Choroid plexus epithelial cell (primary cell): ENCODE data around the gene ZKSCAN8.

ENCODE experiments used
- DNase-seq: peaks from one replicate; pipeline ENCODE4 v3.0.0-alpha.2; 2010; ENCODE audit warnings: low read depth
- H3K4me3 ChIP-seq: 2 replicates; pipeline ENCODE4 v1.5.1; 2011; ENCODE audit warnings: low read depth, mild to moderate bottlenecking, control low read depth, low read length, moderate library complexity
- TF ChIP-seq, protein P1 (sequence below): conservative IDR thresholded peaks from 2 replicates; pipeline ENCODE4 v1.5.1; 2011; ENCODE audit warnings: low read depth, mild to moderate bottlenecking, control low read depth, inconsistent platforms, low read length, moderate library complexity

The ZKSCAN8 gene

GRCh38 chr6:28139860-28140543, 1.7 kb upstream of the ZKSCAN8 start:
- DNase-seq: no peak
- H3K4me3 ChIP-seq: no peak overlapping the region
- TF ChIP-seq, protein P1, sequence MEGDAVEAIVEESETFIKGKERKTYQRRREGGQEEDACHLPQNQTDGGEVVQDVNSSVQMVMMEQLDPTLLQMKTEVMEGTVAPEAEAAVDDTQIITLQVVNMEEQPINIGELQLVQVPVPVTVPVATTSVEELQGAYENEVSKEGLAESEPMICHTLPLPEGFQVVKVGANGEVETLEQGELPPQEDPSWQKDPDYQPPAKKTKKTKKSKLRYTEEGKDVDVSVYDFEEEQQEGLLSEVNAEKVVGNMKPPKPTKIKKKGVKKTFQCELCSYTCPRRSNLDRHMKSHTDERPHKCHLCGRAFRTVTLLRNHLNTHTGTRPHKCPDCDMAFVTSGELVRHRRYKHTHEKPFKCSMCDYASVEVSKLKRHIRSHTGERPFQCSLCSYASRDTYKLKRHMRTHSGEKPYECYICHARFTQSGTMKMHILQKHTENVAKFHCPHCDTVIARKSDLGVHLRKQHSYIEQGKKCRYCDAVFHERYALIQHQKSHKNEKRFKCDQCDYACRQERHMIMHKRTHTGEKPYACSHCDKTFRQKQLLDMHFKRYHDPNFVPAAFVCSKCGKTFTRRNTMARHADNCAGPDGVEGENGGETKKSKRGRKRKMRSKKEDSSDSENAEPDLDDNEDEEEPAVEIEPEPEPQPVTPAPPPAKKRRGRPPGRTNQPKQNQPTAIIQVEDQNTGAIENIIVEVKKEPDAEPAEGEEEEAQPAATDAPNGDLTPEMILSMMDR: no peak

GRCh38 chr6:28140616-28141015, 1.1 kb upstream of the ZKSCAN8 start:
- no peak for DNase-seq
- TF ChIP-seq, protein P1: no peak
- H3K4me3 ChIP-seq: no peak overlapping the region

DNA sequence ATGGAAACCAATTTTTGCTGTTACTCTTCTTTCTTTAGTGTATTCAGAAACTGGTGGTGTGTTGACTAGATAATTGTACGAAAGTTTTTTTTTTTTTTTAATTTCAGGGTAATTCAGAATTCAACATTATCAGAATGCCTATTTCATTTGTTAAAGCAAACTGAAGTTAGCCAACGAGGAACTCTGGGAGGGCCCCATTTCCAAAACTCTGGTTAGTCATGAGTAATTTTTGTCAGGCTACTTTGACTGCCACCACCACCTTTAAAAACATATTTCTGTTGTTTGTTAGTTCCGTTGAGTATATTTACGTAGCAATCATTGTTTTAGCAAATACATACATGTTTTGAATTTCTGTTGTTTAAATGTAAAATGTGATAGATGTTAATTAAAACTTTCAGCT, 763 bp downstream of the ZKSCAN8 start:
- TF ChIP-seq, protein P1: no peak
- peak overlapping the region; percentile 89 for H3K4me3 ChIP-seq
- DNase-seq: peak; percentile 17

DNA sequence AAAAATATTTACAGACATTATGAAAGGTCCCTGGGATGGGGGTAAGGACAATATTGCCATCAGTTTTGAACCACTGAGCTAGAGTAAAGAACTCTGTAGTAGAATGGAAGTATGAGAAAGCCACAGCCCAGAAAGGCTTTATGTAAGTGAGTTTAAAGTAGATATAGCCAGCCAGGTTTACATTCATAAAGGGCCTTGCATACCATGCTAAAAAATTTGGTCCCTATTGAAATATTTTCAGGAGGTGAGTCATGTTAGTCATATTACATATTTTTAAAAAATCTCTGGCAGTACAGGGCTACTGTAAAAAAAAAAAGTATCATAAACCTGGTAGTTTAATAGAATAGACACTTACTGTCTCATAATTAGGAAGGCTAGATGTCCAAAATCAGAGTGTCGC, 3.5 kb downstream of the ZKSCAN8 start:
- no peak overlapping the region for H3K4me3 ChIP-seq
- peak; percentile 32 for DNase-seq
- TF ChIP-seq, protein P1: no peak

GRCh38 chr6:28152531-28152930, 10.8 kb downstream of the ZKSCAN8 start:
- TF ChIP-seq, protein P1: no peak
- H3K4me3 ChIP-seq: no peak overlapping the region

GRCh38 chr6:28153546-28153945, 11.9 kb downstream of the ZKSCAN8 start:
- no peak for DNase-seq
- H3K4me3 ChIP-seq: no peak overlapping the region
- TF ChIP-seq, protein P1: no peak

More at GRCh38 chr6:28152531-28152930, 10.8 kb downstream of the ZKSCAN8 start:
- DNase-seq: no peak

- TF ChIP-seq, protein P1: no peak
- DNase-seq: no peak
These were observed 12.7 kb downstream of the ZKSCAN8 start for GRCh38 chr6:28154357-28154756.

More at GRCh38 chr6:28154357-28154756, 12.7 kb downstream of the ZKSCAN8 start:
- H3K4me3 ChIP-seq: no peak overlapping the region
